PFSK-1 (cell line): ENCODE measurements around the gene ARHGAP44.

ENCODE experiments used
- POLR2AphosphoS5 ChIP-seq: IDR thresholded peaks from 2 replicates; pipeline ENCODE4 v1.6.1; 2012; ENCODE audit warnings: low read depth, mild to moderate bottlenecking, control low read depth, low read length, moderate library complexity
- SIN3A ChIP-seq: IDR thresholded peaks from 2 replicates; pipeline ENCODE4 v1.6.1; 2012; ENCODE audit warnings: mild to moderate bottlenecking, low read length, moderate library complexity, borderline replicate concordance; ENCODE audit not compliant: insufficient read depth
- TF ChIP-seq, protein P1 (sequence below), 2 experiments: IDR thresholded peaks; 2 replicates each; pipeline versions ENCODE4 v1.6.1 to v1.8.0; 2011 to 2012; ENCODE audit warnings: low read depth in 2 of 2, low read length in 2 of 2, control low read depth in 1 of 2, inconsistent platforms in 1 of 2, mild to moderate bottlenecking in 1 of 2, moderate library complexity in 1 of 2; ENCODE audit not compliant: insufficient read depth in 1 of 2

- TF ChIP-seq POLR2AphosphoS5 (no peak), SIN3A (no peak)
- TF ChIP-seq, protein P1, sequence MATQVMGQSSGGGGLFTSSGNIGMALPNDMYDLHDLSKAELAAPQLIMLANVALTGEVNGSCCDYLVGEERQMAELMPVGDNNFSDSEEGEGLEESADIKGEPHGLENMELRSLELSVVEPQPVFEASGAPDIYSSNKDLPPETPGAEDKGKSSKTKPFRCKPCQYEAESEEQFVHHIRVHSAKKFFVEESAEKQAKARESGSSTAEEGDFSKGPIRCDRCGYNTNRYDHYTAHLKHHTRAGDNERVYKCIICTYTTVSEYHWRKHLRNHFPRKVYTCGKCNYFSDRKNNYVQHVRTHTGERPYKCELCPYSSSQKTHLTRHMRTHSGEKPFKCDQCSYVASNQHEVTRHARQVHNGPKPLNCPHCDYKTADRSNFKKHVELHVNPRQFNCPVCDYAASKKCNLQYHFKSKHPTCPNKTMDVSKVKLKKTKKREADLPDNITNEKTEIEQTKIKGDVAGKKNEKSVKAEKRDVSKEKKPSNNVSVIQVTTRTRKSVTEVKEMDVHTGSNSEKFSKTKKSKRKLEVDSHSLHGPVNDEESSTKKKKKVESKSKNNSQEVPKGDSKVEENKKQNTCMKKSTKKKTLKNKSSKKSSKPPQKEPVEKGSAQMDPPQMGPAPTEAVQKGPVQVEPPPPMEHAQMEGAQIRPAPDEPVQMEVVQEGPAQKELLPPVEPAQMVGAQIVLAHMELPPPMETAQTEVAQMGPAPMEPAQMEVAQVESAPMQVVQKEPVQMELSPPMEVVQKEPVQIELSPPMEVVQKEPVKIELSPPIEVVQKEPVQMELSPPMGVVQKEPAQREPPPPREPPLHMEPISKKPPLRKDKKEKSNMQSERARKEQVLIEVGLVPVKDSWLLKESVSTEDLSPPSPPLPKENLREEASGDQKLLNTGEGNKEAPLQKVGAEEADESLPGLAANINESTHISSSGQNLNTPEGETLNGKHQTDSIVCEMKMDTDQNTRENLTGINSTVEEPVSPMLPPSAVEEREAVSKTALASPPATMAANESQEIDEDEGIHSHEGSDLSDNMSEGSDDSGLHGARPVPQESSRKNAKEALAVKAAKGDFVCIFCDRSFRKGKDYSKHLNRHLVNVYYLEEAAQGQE (IDR thresholded peaks at IDR 0.05; ENCODE audit: insufficient read depth in 1 of 2, low read depth in 2 of 2, low read length in 2 of 2): no peak
Observed at GRCh38 chr17:13002761-13003453, 213.6 kb downstream of the ARHGAP44 start.
